HepG2 (cell line): ENCODE results near the gene ITGA6.

ENCODE experiments used
- KDM4B ChIP-seq: sonication (generic); formaldehyde crosslinking; IDR thresholded peaks from 2 replicates; pipeline ENCODE4 v1.4.0; 2020; ENCODE audit warnings: missing genetic modification reagents
- MZF1 ChIP-seq: sonication (generic); formaldehyde crosslinking; IDR thresholded peaks from 2 replicates; pipeline ENCODE4 v1.8.1; 2023; ENCODE audit warnings: mild to moderate bottlenecking, missing genetic modification reagents, borderline replicate concordance
- ZNF33B ChIP-seq: sonication (generic); formaldehyde crosslinking; IDR thresholded peaks from 2 replicates; pipeline ENCODE4 v1.5.1; 2020; ENCODE audit warnings: mild to moderate bottlenecking, missing genetic modification reagents
- ZNF460 ChIP-seq: sonication (generic); formaldehyde crosslinking; IDR thresholded peaks from 2 replicates; pipeline ENCODE4 v1.5.1; 2020; ENCODE audit warnings: missing genetic modification reagents, mild to moderate bottlenecking, borderline replicate concordance
- ZNF501 ChIP-seq: sonication (generic); formaldehyde crosslinking; IDR thresholded peaks from 2 replicates; pipeline ENCODE4 v1.5.1; 2020; ENCODE audit warnings: mild to moderate bottlenecking, moderate library complexity, missing genetic modification reagents
- TF ChIP-seq, protein P1 (sequence below): sonication (generic); formaldehyde crosslinking; IDR thresholded peaks from 2 replicates; pipeline ENCODE4 v1.5.0; 2020; ENCODE audit warnings: mild to moderate bottlenecking, missing genetic modification reagents, moderate library complexity
- TF ChIP-seq, protein P2 (sequence below): sonication (generic); formaldehyde crosslinking; IDR thresholded peaks from 2 replicates; pipeline ENCODE4 v1.9.0; 2021; ENCODE audit warnings: missing genetic modification reagents, borderline replicate concordance
- TF ChIP-seq, protein P3 (sequence below): sonication (generic); formaldehyde crosslinking; IDR thresholded peaks from 2 replicates; pipeline ENCODE4 v1.5.1; 2020; ENCODE audit warnings: mild to moderate bottlenecking, missing genetic modification reagents

DNA sequence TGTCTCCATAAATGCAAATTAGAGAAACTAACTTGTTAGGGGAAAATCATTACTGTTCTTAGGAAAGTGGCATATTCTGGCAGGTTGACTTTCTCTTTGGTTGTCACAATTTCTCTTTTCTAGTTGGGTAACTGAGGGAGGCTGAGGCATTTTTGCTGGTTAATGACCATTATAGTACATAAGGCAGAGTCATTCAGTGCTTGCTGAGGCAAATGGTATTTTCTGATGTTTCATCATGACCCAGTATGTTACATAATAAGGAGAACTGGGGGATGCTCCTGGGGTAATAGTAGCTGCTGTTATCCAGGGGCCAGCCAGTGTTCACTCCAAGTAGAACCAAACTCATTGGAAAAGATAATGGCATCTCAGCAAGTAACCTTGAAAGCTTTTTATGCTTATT, 62.3 kb downstream of the ITGA6 start:
- TF ChIP-seq, protein P1, sequence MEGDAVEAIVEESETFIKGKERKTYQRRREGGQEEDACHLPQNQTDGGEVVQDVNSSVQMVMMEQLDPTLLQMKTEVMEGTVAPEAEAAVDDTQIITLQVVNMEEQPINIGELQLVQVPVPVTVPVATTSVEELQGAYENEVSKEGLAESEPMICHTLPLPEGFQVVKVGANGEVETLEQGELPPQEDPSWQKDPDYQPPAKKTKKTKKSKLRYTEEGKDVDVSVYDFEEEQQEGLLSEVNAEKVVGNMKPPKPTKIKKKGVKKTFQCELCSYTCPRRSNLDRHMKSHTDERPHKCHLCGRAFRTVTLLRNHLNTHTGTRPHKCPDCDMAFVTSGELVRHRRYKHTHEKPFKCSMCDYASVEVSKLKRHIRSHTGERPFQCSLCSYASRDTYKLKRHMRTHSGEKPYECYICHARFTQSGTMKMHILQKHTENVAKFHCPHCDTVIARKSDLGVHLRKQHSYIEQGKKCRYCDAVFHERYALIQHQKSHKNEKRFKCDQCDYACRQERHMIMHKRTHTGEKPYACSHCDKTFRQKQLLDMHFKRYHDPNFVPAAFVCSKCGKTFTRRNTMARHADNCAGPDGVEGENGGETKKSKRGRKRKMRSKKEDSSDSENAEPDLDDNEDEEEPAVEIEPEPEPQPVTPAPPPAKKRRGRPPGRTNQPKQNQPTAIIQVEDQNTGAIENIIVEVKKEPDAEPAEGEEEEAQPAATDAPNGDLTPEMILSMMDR (CRISPR knock-in tag): no peak
- TF ChIP-seq, protein P2, sequence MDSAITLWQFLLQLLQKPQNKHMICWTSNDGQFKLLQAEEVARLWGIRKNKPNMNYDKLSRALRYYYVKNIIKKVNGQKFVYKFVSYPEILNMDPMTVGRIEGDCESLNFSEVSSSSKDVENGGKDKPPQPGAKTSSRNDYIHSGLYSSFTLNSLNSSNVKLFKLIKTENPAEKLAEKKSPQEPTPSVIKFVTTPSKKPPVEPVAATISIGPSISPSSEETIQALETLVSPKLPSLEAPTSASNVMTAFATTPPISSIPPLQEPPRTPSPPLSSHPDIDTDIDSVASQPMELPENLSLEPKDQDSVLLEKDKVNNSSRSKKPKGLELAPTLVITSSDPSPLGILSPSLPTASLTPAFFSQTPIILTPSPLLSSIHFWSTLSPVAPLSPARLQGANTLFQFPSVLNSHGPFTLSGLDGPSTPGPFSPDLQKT (CRISPR knock-in tag): no peak
- TF ChIP-seq KDM4B (no peak), ZNF33B (no peak), ZNF460 (CRISPR knock-in tag) (no peak), MZF1 (no peak), ZNF501 (no peak)
- TF ChIP-seq, protein P3, sequence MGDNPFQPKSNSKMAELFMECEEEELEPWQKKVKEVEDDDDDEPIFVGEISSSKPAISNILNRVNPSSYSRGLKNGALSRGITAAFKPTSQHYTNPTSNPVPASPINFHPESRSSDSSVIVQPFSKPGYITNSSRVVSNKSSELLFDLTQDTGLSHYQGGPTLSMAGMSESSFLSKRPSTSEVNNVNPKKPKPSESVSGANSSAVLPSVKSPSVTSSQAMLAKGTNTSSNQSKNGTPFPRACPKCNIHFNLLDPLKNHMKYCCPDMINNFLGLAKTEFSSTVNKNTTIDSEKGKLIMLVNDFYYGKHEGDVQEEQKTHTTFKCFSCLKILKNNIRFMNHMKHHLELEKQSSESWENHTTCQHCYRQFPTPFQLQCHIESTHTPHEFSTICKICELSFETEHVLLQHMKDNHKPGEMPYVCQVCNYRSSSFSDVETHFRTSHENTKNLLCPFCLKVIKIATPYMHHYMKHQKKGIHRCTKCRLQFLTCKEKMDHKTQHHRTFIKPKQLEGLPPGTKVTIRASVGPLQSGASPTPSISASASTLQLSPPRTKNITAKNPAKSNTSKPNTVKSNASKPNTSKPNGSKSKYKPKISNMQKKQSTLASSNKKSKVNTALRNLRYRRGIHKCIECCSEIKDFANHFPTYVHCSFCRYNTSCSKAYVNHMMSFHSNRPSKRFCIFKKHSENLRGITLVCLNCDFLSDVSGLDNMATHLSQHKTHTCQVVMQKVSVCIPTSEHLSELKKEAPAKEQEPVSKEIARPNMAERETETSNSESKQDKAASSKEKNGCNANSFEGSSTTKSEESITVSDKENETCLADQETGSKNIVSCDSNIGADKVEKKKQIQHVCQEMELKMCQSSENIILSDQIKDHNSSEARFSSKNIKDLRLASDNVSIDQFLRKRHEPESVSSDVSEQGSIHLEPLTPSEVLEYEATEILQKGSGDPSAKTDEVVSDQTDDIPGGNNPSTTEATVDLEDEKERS (CRISPR knock-in tag): no peak
